IPS-18a (cell line): Measurements from ENCODE around the gene FPR2.
"Not testable (repeated sequence)": the region's sequence is repeated elsewhere in the genome, so short reads cannot be mapped to it uniquely, and the experiment has no call there.

Experiments used
- H3K27ac ChIP-seq: one replicate; pipeline ENCODE4 v1.5.1; 2013; ENCODE audit warnings: low read length
- H3K27me3 ChIP-seq: one replicate; pipeline ENCODE4 v1.6.1; 2013; ENCODE audit warnings: mild to moderate bottlenecking, low read length; ENCODE audit not compliant: control insufficient read depth, insufficient read depth
- H3K36me3 ChIP-seq: one replicate; pipeline ENCODE4 v1.6.1; 2013; ENCODE audit warnings: low read depth, low read length; ENCODE audit not compliant: control insufficient read depth
- H3K4me1 ChIP-seq: one replicate; pipeline ENCODE4 v1.6.1; 2013; ENCODE audit warnings: low read depth, low read length; ENCODE audit not compliant: control insufficient read depth
- H3K4me3 ChIP-seq: one replicate; pipeline ENCODE4 v1.5.1; 2013; ENCODE audit warnings: low read length
- H3K9ac ChIP-seq: one replicate; pipeline ENCODE4 v1.6.1; 2013; ENCODE audit warnings: mild to moderate bottlenecking, low read length, moderate library complexity
- H3K9me3 ChIP-seq: one replicate; pipeline ENCODE4 v1.6.1; 2013; ENCODE audit warnings: low read depth, low read length; ENCODE audit not compliant: control insufficient read depth

FPR2 gene

GRCh38 chr19:51771376-51772130 is 10.6 kb downstream of the FPR2 start:
- Histone ChIP-seq H3K9ac (no peak overlapping the region), H3K9me3 (no peaks in the 10 kb centered on the region), H3K4me3 (no peak overlapping the region), H3K4me1 (no peaks in the 10 kb centered on the region), H3K27me3 (no peaks in the 10 kb centered on the region), H3K27ac (no peak overlapping the region), H3K36me3 (no peaks in the 10 kb centered on the region)

DNA sequence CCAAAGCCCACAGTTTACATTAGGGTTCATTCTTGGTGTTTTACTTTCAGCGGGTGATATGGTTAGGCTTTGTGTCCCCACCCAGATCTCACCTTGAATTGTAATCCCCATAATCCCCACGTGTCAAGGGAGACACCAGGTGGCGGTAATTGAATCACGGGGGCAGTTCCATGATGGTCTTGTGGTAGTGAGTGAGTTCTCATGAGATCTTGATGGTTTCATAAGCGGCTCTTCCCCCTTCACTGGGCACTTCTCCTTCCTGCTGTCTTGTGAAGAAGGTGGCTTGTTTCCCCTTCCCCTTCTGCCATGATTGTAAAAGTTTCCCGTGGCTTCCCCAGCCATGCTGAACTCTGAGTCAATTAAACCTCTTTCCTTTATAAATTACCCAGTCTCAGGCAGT is 12.0 kb downstream of the FPR2 start:
- H3K9me3 ChIP-seq, result no peaks in the 10 kb centered on the region
- H3K36me3 ChIP-seq, result no peaks in the 10 kb centered on the region
- H3K4me1 ChIP-seq, result no peaks in the 10 kb centered on the region
- H3K27me3 ChIP-seq, result no peaks in the 10 kb centered on the region
- no peak overlapping the region for H3K4me3 ChIP-seq
- no peak overlapping the region for H3K9ac ChIP-seq
- H3K27ac ChIP-seq, result no peak overlapping the region

- not testable (repeated sequence) for H3K27ac ChIP-seq, H3K27me3 ChIP-seq, H3K9ac ChIP-seq, H3K4me3 ChIP-seq, H3K9me3 ChIP-seq, H3K36me3 ChIP-seq, H3K4me1 ChIP-seq
These were observed 15.6 kb downstream of the FPR2 start for GRCh38 chr19:51776561-51776960.

DNA sequence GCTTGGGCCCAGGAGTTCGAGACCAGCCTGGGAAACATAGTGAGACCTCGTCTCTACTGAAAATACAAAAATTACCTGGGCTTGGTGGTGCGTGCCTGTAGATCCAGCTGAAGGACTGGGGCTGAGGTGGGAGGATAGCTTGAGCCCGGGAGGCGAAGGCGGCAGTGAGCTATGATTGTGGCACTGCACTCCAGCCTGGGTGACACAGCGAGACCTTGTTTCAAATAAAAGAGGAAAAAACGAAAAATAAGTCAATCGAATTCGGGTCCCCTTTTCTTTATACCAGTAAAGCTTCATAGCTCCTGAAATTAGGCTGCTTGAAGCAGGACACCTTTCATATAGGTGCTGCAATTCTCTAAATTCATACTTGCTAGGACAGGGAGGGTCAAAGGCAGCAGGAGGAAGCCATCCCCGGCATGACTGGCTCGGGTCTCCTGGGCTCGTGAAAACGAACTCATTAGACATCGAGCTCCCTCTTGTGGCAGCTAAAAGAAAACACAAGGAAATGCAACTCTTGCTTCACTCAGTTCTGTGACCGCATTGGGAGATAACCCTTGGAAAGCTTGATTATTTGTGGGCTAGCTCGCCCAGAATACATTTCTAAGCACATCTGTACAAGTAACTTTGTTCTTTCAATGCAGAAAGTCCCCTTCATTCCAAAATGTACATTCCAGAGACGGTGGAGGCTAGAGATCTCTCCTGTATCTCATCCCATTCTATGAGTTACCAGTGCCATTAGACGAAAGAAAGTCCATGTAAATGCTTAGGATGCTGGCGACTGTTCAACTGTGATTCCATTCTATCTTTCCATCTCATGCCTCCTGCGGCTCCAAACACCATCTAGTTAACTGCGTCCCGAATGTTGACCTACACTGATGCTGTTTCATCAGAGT is 16.8 kb downstream of the FPR2 start:
- H3K4me3 ChIP-seq, result no peak overlapping the region
- peaks cover 5% of the 10 kb centered on the region for H3K27me3 ChIP-seq
- no peaks in the 10 kb centered on the region for H3K36me3 ChIP-seq
- H3K27ac ChIP-seq, result no peak overlapping the region
- no peaks in the 10 kb centered on the region for H3K9me3 ChIP-seq
- no peak overlapping the region for H3K9ac ChIP-seq
- H3K4me1 ChIP-seq, result no peaks in the 10 kb centered on the region

GRCh38 chr19:51779181-51779580 is 18.2 kb downstream of the FPR2 start:
- peaks cover 5% of the 10 kb centered on the region for H3K27me3 ChIP-seq
- no peaks in the 10 kb centered on the region for H3K4me1 ChIP-seq
- no peak overlapping the region for H3K4me3 ChIP-seq
- H3K27ac ChIP-seq, result no peak overlapping the region
- H3K9me3 ChIP-seq, result no peaks in the 10 kb centered on the region
- H3K9ac ChIP-seq, result no peak overlapping the region
- no peaks in the 10 kb centered on the region for H3K36me3 ChIP-seq

- Histone ChIP-seq H3K4me3 (no peak overlapping the region), H3K27ac (no peak overlapping the region), H3K9me3 (no peaks in the 10 kb centered on the region), H3K4me1 (no peaks in the 10 kb centered on the region), H3K36me3 (no peaks in the 10 kb centered on the region), H3K9ac (no peak overlapping the region), H3K27me3 (peaks cover 5% of the 10 kb centered on the region)
These were observed 18.7 kb downstream of the FPR2 start for GRCh38 chr19:51779703-51780102.

GRCh38 chr19:51780270-51780669 is 19.3 kb downstream of the FPR2 start:
- Histone ChIP-seq H3K4me1 (no peaks in the 10 kb centered on the region), H3K4me3 (no peak overlapping the region), H3K9ac (no peak overlapping the region), H3K36me3 (no peaks in the 10 kb centered on the region), H3K27ac (no peak overlapping the region), H3K9me3 (no peaks in the 10 kb centered on the region), H3K27me3 (peaks cover 5% of the 10 kb centered on the region)

DNA sequence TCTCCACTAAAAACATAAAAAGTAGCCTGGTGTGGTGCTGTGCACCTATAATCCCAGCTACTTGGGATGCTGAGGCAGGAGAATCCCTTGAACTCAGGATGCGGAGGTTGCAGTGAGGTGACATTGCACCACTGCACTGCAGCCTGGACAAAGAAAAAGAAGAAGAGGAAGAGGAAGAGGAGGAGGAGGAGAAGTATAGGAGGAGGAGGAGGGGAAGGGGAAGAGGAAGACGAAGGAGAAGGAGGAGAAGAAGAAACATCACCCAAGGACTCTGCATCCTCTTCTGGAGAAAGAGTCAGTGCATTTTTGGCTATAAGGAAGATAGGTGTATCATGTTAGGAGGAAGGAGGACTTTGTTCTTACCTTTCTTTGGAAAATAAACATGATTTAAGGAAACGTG is 21.0 kb downstream of the FPR2 start:
- H3K9me3 ChIP-seq, result no peaks in the 10 kb centered on the region
- H3K4me3 ChIP-seq, result no peak overlapping the region
- no peak overlapping the region for H3K9ac ChIP-seq
- no peaks in the 10 kb centered on the region for H3K36me3 ChIP-seq
- peaks cover 5% of the 10 kb centered on the region for H3K27me3 ChIP-seq
- no peak overlapping the region for H3K27ac ChIP-seq
- no peaks in the 10 kb centered on the region for H3K4me1 ChIP-seq

DNA sequence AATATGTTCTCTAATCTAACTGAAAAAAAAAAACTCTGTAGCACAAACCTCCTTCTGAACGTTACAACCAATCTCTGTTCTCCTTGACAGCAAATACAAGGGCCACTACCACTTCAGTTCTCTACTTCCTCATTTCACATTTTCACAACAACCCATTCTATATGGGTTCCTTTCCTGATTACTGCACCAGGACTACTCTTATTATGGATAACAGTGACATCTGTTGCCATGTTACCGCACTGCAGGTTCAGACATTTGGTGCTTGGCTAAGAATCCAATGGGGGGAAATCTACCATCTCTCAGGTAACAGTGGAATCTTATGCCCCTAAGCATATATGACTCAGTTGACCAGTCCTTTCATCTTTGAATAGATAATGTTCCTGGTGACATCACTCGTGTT is 22.4 kb downstream of the FPR2 start:
- H3K27ac ChIP-seq, result no peak overlapping the region
- H3K36me3 ChIP-seq, result no peaks in the 10 kb centered on the region
- H3K9me3 ChIP-seq, result no peaks in the 10 kb centered on the region
- no peaks in the 10 kb centered on the region for H3K4me1 ChIP-seq
- H3K4me3 ChIP-seq, result no peak overlapping the region
- no peak overlapping the region for H3K9ac ChIP-seq
- peaks cover 5% of the 10 kb centered on the region for H3K27me3 ChIP-seq

DNA sequence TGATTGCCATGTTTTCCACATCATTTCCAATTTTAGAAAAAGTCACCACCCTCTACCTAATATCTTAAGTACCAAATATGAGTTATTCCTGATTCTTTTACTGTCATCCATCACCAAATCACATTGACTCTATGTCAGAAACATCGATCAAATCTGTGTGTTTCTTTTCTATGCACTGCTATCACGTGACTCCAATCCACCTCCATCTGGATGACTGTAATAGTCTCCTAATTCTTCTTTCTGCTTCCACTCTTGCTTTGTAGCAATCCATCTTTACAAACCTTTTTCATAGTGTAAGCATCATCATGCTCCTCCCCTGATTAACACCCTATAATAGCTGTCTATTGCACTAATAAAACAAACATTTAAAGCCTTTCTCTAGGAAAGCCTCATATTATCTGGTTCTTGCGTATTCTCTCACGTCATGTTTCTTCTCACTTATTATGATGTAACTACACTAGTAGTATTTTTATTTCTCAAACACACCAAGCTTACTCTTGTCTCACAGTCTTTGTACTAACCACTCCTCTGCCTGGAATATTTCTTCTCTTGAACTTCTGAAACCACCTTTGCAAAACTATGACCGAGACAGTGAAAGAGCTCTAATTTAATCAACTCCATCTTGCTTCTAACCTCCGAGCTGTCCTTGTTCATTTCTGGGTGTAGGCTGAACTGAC is 23.3 kb downstream of the FPR2 start:
- Histone ChIP-seq H3K9me3 (no peaks in the 10 kb centered on the region), H3K9ac (no peak overlapping the region), H3K27me3 (peaks cover 5% of the 10 kb centered on the region), H3K4me3 (no peak overlapping the region), H3K4me1 (no peaks in the 10 kb centered on the region), H3K36me3 (no peaks in the 10 kb centered on the region), H3K27ac (no peak overlapping the region)

- Histone ChIP-seq H3K36me3 (no peaks in the 10 kb centered on the region), H3K4me1 (no peaks in the 10 kb centered on the region), H3K27me3 (peaks cover under 1% of the 10 kb centered on the region), H3K9me3 (no peaks in the 10 kb centered on the region), H3K9ac (no peak overlapping the region), H3K4me3 (no peak overlapping the region), H3K27ac (no peak overlapping the region)
These were observed 24.1 kb downstream of the FPR2 start for GRCh38 chr19:51784922-51785690.
